Ishikawa (cell line): ENCODE data around the gene C14orf132.

ENCODE experiments used
- CREB1 ChIP-seq: IDR thresholded peaks from 2 replicates; pipeline ENCODE4 v1.6.1; 2012; ENCODE audit warnings: low read depth
- EGR1 ChIP-seq: IDR thresholded peaks from 2 replicates; pipeline ENCODE4 v1.6.1; 2012
- EP300 ChIP-seq: IDR thresholded peaks from 2 replicates; pipeline ENCODE4 v1.6.1; 2012; ENCODE audit warnings: borderline replicate concordance
- MAX ChIP-seq: IDR thresholded peaks from 2 replicates; pipeline ENCODE4 v1.6.1; 2012
- TAF1 ChIP-seq: IDR thresholded peaks from 2 replicates; pipeline ENCODE4 v1.6.1; 2012; ENCODE audit warnings: low read depth, mild to moderate bottlenecking
- TCF12 ChIP-seq: IDR thresholded peaks from 2 replicates; pipeline ENCODE4 v1.6.1; 2012; ENCODE audit warnings: low read depth
- TEAD4 ChIP-seq: IDR thresholded peaks from 2 replicates; pipeline ENCODE4 v1.6.1; 2012
- USF1 ChIP-seq: IDR thresholded peaks from 2 replicates; pipeline ENCODE4 v1.6.1; 2012
- YY1 ChIP-seq: IDR thresholded peaks from 2 replicates; pipeline ENCODE4 v1.6.1; 2012; ENCODE audit warnings: low read depth
- ZBTB7A ChIP-seq: IDR thresholded peaks from 2 replicates; pipeline ENCODE4 v1.6.1; 2012; ENCODE audit warnings: low read depth

- TF ChIP-seq TAF1 = no peak
- no peak for TF ChIP-seq EGR1
- TF ChIP-seq TCF12 = no peak
- TF ChIP-seq ZBTB7A = no peak
- TF ChIP-seq EP300 = no peak
- no peak for TF ChIP-seq MAX
- TF ChIP-seq YY1 = no peak
- TF ChIP-seq USF1 = no peak
- TF ChIP-seq TEAD4 = no peak
- no peak for TF ChIP-seq CREB1
Measured at GRCh38 chr14:96053248-96053599, 14.1 kb downstream of the C14orf132 start.
